Fibroblast of lung (primary cell): ENCODE measurements around the gene PHACTR2.

Experiments
- EZH2 ChIP-seq: IDR thresholded peaks from 2 replicates; pipeline ENCODE4 v1.5.1; 2012; ENCODE audit warnings: low read length, control low read depth, mild to moderate bottlenecking; ENCODE audit errors: missing control alignments
- TF ChIP-seq, protein P1 (sequence below), 2 donors: IDR thresholded peaks in 1 of 2; conservative IDR thresholded peaks in 1 of 2; 1 replicate in 1 of 2; 2 replicates in 1 of 2; pipeline ENCODE4 v1.5.1; 2011 to 2012; ENCODE audit warnings: low read length in 2 of 2, control low read depth in 1 of 2, inconsistent platforms in 1 of 2, low read depth in 1 of 2, mild to moderate bottlenecking in 1 of 2

DNA sequence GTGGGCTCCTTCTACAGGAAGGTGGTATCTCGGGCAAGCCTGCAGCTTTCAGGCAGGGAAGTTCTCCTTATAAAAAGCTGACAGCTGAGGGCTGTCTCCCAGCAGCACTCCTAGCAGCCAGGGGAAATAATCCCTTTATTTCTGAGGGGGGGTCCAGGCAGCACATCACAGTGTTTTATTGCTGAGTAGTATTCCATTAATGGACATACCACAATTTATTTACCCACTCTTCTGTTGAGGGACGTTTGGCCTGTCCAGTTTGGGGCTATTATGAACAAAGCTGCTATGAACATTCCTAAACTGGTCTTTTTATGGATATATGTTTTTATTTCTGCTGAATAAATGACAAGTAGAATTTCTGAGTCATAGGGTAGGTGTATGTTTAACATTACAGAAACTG, 20.0 kb upstream of the PHACTR2 start:
- TF ChIP-seq, protein P1, sequence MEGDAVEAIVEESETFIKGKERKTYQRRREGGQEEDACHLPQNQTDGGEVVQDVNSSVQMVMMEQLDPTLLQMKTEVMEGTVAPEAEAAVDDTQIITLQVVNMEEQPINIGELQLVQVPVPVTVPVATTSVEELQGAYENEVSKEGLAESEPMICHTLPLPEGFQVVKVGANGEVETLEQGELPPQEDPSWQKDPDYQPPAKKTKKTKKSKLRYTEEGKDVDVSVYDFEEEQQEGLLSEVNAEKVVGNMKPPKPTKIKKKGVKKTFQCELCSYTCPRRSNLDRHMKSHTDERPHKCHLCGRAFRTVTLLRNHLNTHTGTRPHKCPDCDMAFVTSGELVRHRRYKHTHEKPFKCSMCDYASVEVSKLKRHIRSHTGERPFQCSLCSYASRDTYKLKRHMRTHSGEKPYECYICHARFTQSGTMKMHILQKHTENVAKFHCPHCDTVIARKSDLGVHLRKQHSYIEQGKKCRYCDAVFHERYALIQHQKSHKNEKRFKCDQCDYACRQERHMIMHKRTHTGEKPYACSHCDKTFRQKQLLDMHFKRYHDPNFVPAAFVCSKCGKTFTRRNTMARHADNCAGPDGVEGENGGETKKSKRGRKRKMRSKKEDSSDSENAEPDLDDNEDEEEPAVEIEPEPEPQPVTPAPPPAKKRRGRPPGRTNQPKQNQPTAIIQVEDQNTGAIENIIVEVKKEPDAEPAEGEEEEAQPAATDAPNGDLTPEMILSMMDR (conservative IDR thresholded peaks at IDR 0.05 in 1 of 2, IDR thresholded peaks at IDR 0.05 in 1 of 2; ENCODE audit: low read depth in 1 of 2, low read length in 2 of 2) = no peak
- no peak for TF ChIP-seq EZH2
